Measurements from ENCODE around the gene ACOX2. TPM values are rescaled to one million over a fixed set of nuclear protein-coding genes. Genes with fewer than 3 reads are reported as not detected.

The ACOX2 gene
- total RNA-seq = not detected
- not detected for total RNA-seq (2013)

DNA sequence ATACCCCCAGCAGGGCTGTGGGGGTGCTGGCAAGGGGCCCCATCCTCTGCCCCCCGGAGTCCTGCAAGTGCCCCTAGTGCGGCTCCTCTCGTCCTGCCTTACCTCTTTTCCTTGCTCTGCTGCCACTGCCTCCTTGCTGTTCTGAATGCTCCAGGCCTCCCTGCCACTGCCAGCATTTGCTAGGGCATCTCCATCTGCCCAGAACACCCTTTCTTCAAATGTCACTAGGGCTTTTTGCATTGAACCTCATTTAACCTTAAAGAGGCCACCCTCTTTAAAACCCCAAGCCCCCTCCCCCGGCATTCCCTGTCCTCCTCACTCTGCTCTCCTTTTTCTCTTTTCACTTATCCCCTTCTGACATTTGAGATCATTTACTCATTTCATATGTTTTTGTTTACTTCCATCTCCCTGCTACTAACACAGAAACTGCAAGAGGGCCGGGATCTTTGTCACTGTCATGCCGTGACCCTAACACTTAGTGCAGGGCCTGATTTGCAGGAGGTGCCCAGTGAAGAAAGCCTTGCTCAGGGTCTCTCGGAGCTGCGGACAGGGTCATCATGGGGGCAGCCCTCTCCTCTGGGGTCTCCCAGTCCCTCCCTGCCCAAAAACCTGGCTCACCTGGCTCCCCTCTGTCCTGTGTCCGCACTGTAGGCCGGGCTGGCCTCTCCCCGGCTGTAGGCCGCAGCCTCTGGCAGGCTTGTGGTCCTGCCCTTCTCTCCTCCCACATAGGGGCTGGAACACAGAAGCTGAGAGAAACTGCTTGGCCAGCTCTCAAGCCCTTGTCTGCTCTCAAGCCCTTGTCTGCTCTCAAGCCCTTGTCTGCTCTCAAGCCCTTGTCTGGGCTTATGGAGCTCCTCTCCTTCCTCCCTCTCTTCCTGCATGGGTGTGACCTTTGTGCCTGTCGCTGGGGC lies at the start of gene ACOX2:
Gene ACOX2 (minus strand): TSS at position 690 of the 911 bp plus-strand sequence. CDS start 2,084 bp downstream, outside the sequence.
- no peak within 1 kb of the TSS for H3K4me3 Mint-ChIP-seq
- intact Hi-C loops (cut with micrococcal nuclease) = no loop called here
- Histone ChIP-seq H3K9me3 (ENCODE audit: control insufficient read depth, insufficient read depth, low read length) (no peaks in the 10 kb centered on the region), H3K4me3 (ENCODE audit: low read length) (no peak within 1 kb of the TSS), H3K27ac (ENCODE audit: low read length) (no peak within 1 kb of the TSS), H3K36me3 (ENCODE audit: control insufficient read depth, insufficient read depth, low read length) (no peaks in the 10 kb centered on the region), H3K4me1 (ENCODE audit: control insufficient read depth, insufficient read depth, low read length) (peaks cover 9% of the 10 kb centered on the region), H3K27me3 (ENCODE audit: control insufficient read depth, insufficient read depth, low read length) (no peaks in the 10 kb centered on the region)
- H3K9me3 Mint-ChIP-seq = no peaks in the 10 kb centered on the region
- DNase-seq (no peak), ATAC-seq (no peak)
- TF ChIP-seq, protein P1, sequence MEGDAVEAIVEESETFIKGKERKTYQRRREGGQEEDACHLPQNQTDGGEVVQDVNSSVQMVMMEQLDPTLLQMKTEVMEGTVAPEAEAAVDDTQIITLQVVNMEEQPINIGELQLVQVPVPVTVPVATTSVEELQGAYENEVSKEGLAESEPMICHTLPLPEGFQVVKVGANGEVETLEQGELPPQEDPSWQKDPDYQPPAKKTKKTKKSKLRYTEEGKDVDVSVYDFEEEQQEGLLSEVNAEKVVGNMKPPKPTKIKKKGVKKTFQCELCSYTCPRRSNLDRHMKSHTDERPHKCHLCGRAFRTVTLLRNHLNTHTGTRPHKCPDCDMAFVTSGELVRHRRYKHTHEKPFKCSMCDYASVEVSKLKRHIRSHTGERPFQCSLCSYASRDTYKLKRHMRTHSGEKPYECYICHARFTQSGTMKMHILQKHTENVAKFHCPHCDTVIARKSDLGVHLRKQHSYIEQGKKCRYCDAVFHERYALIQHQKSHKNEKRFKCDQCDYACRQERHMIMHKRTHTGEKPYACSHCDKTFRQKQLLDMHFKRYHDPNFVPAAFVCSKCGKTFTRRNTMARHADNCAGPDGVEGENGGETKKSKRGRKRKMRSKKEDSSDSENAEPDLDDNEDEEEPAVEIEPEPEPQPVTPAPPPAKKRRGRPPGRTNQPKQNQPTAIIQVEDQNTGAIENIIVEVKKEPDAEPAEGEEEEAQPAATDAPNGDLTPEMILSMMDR (IDR thresholded peaks at IDR 0.05) = no peak
- no peak within 1 kb of the TSS for H3K27ac Mint-ChIP-seq
- peaks cover 8 to 10% of the 10 kb centered on the region in 2 donors for H3K4me1 Mint-ChIP-seq
- no peaks in the 10 kb centered on the region for H3K36me3 Mint-ChIP-seq
- WGBS (ENCODE audit: insufficient coverage) = 81% methylated on average over 13 of the region's 13 CpGs
- H3K27me3 Mint-ChIP-seq (ENCODE audit: low read depth in 2 of 2) = peaks cover 0 to 6% of the 10 kb centered on the region in 2 donors

DNA sequence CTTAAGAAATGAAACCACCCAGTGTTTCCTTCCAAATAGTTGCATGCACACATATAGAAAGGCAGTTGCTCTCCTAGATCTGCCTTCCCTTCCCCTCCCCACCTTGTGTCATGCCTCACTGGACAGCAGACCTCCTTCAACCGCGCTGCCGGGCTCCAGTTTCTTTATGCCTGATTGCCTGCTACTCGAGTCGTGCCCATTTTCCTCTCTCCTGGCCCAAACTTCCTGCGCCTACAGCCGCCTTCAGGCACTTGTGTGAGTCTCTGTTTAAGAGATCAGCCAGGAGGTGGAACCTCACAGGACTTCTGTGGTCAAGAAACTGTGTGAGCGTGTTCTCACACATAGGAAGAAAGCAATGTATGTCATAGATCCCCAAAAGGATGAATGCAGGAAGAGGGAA lies 49.0 kb upstream of the ACOX2 start:
- TF ChIP-seq, protein P1 (IDR thresholded peaks at IDR 0.05) = no peak
- Mint-ChIP-seq H3K9me3 (no peaks in the 10 kb centered on the region), H3K27ac (no peak overlapping the region), H3K4me3 (peak overlapping the region; percentile 94), H3K4me1 (peaks cover 22 to 25% of the 10 kb centered on the region in 2 donors), H3K27me3 (ENCODE audit: low read depth in 2 of 2) (peaks cover 50 to 52% of the 10 kb centered on the region in 2 donors), H3K36me3 (no peaks in the 10 kb centered on the region)
- H3K36me3 ChIP-seq (ENCODE audit: control insufficient read depth, insufficient read depth, low read length) = no peaks in the 10 kb centered on the region
- intact Hi-C loops (cut with micrococcal nuclease) = no loop called here
- DNase-seq (no peak), ATAC-seq (no peak)
- H3K9me3 ChIP-seq (ENCODE audit: control insufficient read depth, insufficient read depth, low read length) = no peaks in the 10 kb centered on the region
- 40% methylated on average over 8 of the region's 8 CpGs for WGBS (ENCODE audit: insufficient coverage)
- H3K27ac ChIP-seq (ENCODE audit: low read length) = no peak overlapping the region
- peaks cover 11% of the 10 kb centered on the region for H3K4me1 ChIP-seq (ENCODE audit: control insufficient read depth, insufficient read depth, low read length)
- peaks cover 20% of the 10 kb centered on the region for H3K27me3 ChIP-seq (ENCODE audit: control insufficient read depth, insufficient read depth, low read length)
- H3K4me3 ChIP-seq (ENCODE audit: low read length) = no peak overlapping the region

DNA sequence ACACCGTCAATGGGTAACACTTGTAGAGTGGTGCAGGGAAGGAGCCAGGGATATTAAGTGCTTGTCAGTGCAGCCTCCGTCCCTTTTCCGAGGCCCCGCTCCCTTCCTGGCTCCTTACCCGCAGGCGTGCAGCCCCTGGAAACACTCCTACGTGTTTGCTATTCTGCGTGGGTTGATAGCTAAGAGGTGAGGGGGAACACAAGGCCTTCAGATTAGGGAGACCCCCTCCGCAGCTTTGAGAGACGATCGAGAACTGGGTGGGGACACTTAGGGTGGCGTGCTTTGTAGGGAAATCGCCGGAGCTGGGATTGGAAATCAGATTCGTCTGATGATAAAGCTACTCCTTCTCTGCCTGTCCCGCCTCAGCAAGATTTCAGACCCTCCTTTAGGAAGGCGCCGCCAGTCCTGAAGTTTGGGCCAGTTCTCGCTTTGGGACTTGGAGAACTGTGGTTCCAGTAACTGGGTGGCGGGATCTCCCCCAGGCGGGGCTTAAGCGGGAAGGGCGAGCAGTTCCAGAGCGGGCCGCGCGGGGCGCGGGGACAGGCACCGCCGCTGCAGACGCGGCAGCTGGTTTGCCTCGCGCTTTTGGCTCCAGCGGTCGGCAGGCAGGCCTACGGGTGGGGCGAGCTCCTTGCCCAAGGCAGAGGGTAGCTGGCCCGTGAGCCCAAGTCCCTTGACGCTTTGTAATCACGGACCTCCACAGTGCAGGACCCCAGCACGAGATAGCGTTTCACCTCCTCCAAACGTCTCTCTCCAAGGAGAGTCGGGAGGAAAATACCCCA lies 48.2 kb upstream of the ACOX2 start:
- Mint-ChIP-seq H3K9me3 (no peaks in the 10 kb centered on the region), H3K4me1 (peaks cover 22 to 25% of the 10 kb centered on the region in 2 donors), H3K4me3 (peak overlapping the region; percentile 94), H3K27ac (peak overlapping the region in 1 of 2 donors; percentile 83), H3K27me3 (ENCODE audit: low read depth in 2 of 2) (peaks cover 47 to 50% of the 10 kb centered on the region in 2 donors), H3K36me3 (no peaks in the 10 kb centered on the region)
- 8% methylated on average over 46 of the region's 46 CpGs for WGBS (ENCODE audit: insufficient coverage)
- H3K4me3 ChIP-seq (ENCODE audit: low read length) = peak overlapping the region; percentile 54
- peaks cover 11% of the 10 kb centered on the region for H3K4me1 ChIP-seq (ENCODE audit: control insufficient read depth, insufficient read depth, low read length)
- ATAC-seq (peak; percentile 87 to 96 (median 95)), DNase-seq (peak; percentile 46 to 59)
- no peak overlapping the region for H3K27ac ChIP-seq (ENCODE audit: low read length)
- no peaks in the 10 kb centered on the region for H3K36me3 ChIP-seq (ENCODE audit: control insufficient read depth, insufficient read depth, low read length)
- peaks cover 20% of the 10 kb centered on the region for H3K27me3 ChIP-seq (ENCODE audit: control insufficient read depth, insufficient read depth, low read length)
- intact Hi-C loops (cut with micrococcal nuclease) = no loop called here
- TF ChIP-seq, protein P1 (IDR thresholded peaks at IDR 0.05) = peak; percentile 55
- no peaks in the 10 kb centered on the region for H3K9me3 ChIP-seq (ENCODE audit: control insufficient read depth, insufficient read depth, low read length)

Data from natural killer cell (primary cell).